ACHN (cell line): ENCODE data around the gene AK8.

Experiments
- DNase-seq: peaks from one replicate; pipeline ENCODE4 v3.0.0-alpha.2; 2015
- in situ Hi-C: cut with HindIII; loops from 2 replicates; pipeline ENCODE4 v1.10.0; 2017; ENCODE audit warnings: low sequenced_read_pairs, low pct_ligation_motif_present, low pct_unique_long_range_greater_than_20kb

AK8 gene

GRCh38 chr9:132762896-132763295 lies 115.2 kb downstream of the AK8 start:
- DNase-seq: no peak
- in situ Hi-C loops: no loop called here

GRCh38 chr9:132761602-132762001 lies 116.5 kb downstream of the AK8 start:
- in situ Hi-C loops: no loop called here
- DNase-seq: no peak

- in situ Hi-C loops: no loop called here
These were observed 118.0 kb downstream of the AK8 start for GRCh38 chr9:132760057-132760456.

GRCh38 chr9:132757016-132757415 lies 121.1 kb downstream of the AK8 start:
- no peak for DNase-seq
- in situ Hi-C loops: no loop called here

More at GRCh38 chr9:132760057-132760456, 118.0 kb downstream of the AK8 start:
- no peak for DNase-seq

- in situ Hi-C loops: no loop called here
- DNase-seq: no peak
These were observed 121.8 kb downstream of the AK8 start for GRCh38 chr9:132756214-132756845.

GRCh38 chr9:132755096-132755495 lies 123.0 kb downstream of the AK8 start:
- in situ Hi-C loops: no loop called here

GRCh38 chr9:132754236-132754635 lies 123.8 kb downstream of the AK8 start:
- DNase-seq: no peak
- in situ Hi-C loops: no loop called here

More at GRCh38 chr9:132755096-132755495, 123.0 kb downstream of the AK8 start:
- no peak for DNase-seq

GRCh38 chr9:132753593-132753880 lies 124.5 kb downstream of the AK8 start:
- DNase-seq: no peak
- in situ Hi-C loops: no loop called here

GRCh38 chr9:132752877-132753592 lies 125.0 kb downstream of the AK8 start:
- no peak for DNase-seq
- in situ Hi-C loops: no loop called here

- no peak for DNase-seq
- in situ Hi-C loops: no loop called here
These were observed 127.4 kb downstream of the AK8 start for GRCh38 chr9:132750668-132751067.

- in situ Hi-C loops: no loop called here
- DNase-seq: no peak
These were observed 128.8 kb downstream of the AK8 start for GRCh38 chr9:132749306-132749705.

GRCh38 chr9:132748450-132748849 lies 129.6 kb downstream of the AK8 start:
- no peak for DNase-seq
- in situ Hi-C loops: no loop called here

GRCh38 chr9:132745756-132746709 lies 132.1 kb downstream of the AK8 start:
- DNase-seq: no peak
- in situ Hi-C loops: no loop called here

GRCh38 chr9:132744881-132745755 lies 133.0 kb downstream of the AK8 start:
- in situ Hi-C loops: no loop called here
- DNase-seq: no peak

GRCh38 chr9:132743931-132744479 lies 134.1 kb downstream of the AK8 start:
- in situ Hi-C loops: no loop called here

GRCh38 chr9:132742821-132743311 lies 135.2 kb downstream of the AK8 start:
- in situ Hi-C loops: no loop called here
- DNase-seq: no peak

More at GRCh38 chr9:132743931-132744479, 134.1 kb downstream of the AK8 start:
- no peak for DNase-seq

- no peak for DNase-seq
- in situ Hi-C loops: no loop called here
These were observed 137.4 kb downstream of the AK8 start for GRCh38 chr9:132740526-132741309.
